ENCODE measurements around the gene SLC35E1.
A peak's percentile ranks its signal among the peaks of the same experiment; 100 is the strongest.

SLC35E1 gene

GRCh38 chr19:16542910-16543472 lies 29.2 kb downstream of the SLC35E1 start:
- H3K27me3 ChIP-seq = no peaks in the 10 kb centered on the region
- H3K27ac ChIP-seq = peak overlapping the region; percentile 88
- no peak for TF ChIP-seq CTCF (IDR thresholded peaks at IDR 0.05)
- H3K4me3 ChIP-seq (ENCODE audit: low read depth in 1 of 2, low read length in 1 of 2) = peak overlapping the region; percentile 95 to 97
- no peaks in the 10 kb centered on the region for H3K9me3 ChIP-seq
- H3K36me3 ChIP-seq = peaks cover 15% of the 10 kb centered on the region
- peaks cover 36 to 37% of the 10 kb centered on the region in 2 experiments for H3K4me1 ChIP-seq (ENCODE audit: control insufficient read depth in 1 of 2, insufficient read depth in 1 of 2, low read depth in 1 of 2, low read length in 1 of 2)

- H3K4me1 ChIP-seq (ENCODE audit: control insufficient read depth in 1 of 2, insufficient read depth in 1 of 2, low read depth in 1 of 2, low read length in 1 of 2) = peaks cover 29 to 30% of the 10 kb centered on the region in 2 experiments
Observed at GRCh38 chr19:16542045-16542909, 29.9 kb downstream of the SLC35E1 start, which contains the start of gene CHERP. CHERP (minus strand) TSS chr19:16542437; CDS start chr19:16542378, 59 bp downstream.

GRCh38 chr19:16541526-16542044 lies 30.6 kb downstream of the SLC35E1 start:
- no peaks in the 10 kb centered on the region for H3K27me3 ChIP-seq
- H3K9me3 ChIP-seq = no peaks in the 10 kb centered on the region
- H3K4me1 ChIP-seq (ENCODE audit: control insufficient read depth in 1 of 2, insufficient read depth in 1 of 2, low read depth in 1 of 2, low read length in 1 of 2) = peaks cover 25 to 26% of the 10 kb centered on the region in 2 experiments
- peak overlapping the region; percentile 88 for H3K27ac ChIP-seq
- no peak for TF ChIP-seq CTCF (IDR thresholded peaks at IDR 0.05)
- H3K36me3 ChIP-seq = peaks cover 28% of the 10 kb centered on the region
- H3K4me3 ChIP-seq (ENCODE audit: low read depth in 1 of 2, low read length in 1 of 2) = peak overlapping the region; percentile 95 to 97

More at GRCh38 chr19:16542045-16542909, 29.9 kb downstream of the SLC35E1 start, which contains the start of gene CHERP:
- peak within 1 kb of the TSS; percentile 88 for H3K27ac ChIP-seq
- H3K9me3 ChIP-seq = no peaks in the 10 kb centered on the region
- H3K27me3 ChIP-seq = no peaks in the 10 kb centered on the region
- H3K36me3 ChIP-seq = peaks cover 23% of the 10 kb centered on the region
- peak; percentile 32 for TF ChIP-seq CTCF (IDR thresholded peaks at IDR 0.05)
- peak within 1 kb of the TSS; percentile 95 to 97 for H3K4me3 ChIP-seq (ENCODE audit: low read depth in 1 of 2, low read length in 1 of 2)

GRCh38 chr19:16540948-16541347 lies 31.3 kb downstream of the SLC35E1 start:
- Histone ChIP-seq H3K27ac (peak overlapping the region; percentile 88), H3K4me3 (ENCODE audit: low read depth in 1 of 2, low read length in 1 of 2) (peak overlapping the region; percentile 95 to 97), H3K36me3 (peaks cover 35% of the 10 kb centered on the region), H3K9me3 (no peaks in the 10 kb centered on the region), H3K4me1 (ENCODE audit: control insufficient read depth in 1 of 2, insufficient read depth in 1 of 2, low read depth in 1 of 2, low read length in 1 of 2) (peaks cover 25 to 26% of the 10 kb centered on the region in 2 experiments), H3K27me3 (no peaks in the 10 kb centered on the region)
- TF ChIP-seq CTCF (IDR thresholded peaks at IDR 0.05) = no peak

GRCh38 chr19:16537111-16537510 lies 35.1 kb downstream of the SLC35E1 start:
- Histone ChIP-seq H3K4me3 (ENCODE audit: low read depth in 1 of 2, low read length in 1 of 2) (no peak overlapping the region), H3K27ac (no peak overlapping the region), H3K36me3 (peaks cover 73% of the 10 kb centered on the region), H3K27me3 (no peaks in the 10 kb centered on the region), H3K4me1 (ENCODE audit: control insufficient read depth in 1 of 2, insufficient read depth in 1 of 2, low read depth in 1 of 2, low read length in 1 of 2) (peaks cover 11 to 12% of the 10 kb centered on the region in 2 experiments), H3K9me3 (no peaks in the 10 kb centered on the region)
- no peak for TF ChIP-seq CTCF (IDR thresholded peaks at IDR 0.05)
